ENCODE results near the gene LYPD4. TPM values are rescaled to one million over a fixed set of nuclear protein-coding genes. Genes with fewer than 3 reads are reported as not detected.

LYPD4 gene
- total RNA-seq, 1 experiment from 2014 or later: not detected

GRCh38 chr19:41848666-41849065, 4.2 kb upstream of the LYPD4 start:
- Histone ChIP-seq H3K27me3 (ENCODE audit: low read length) (peaks cover 27% of the 10 kb centered on the region), H3K4me2 (ENCODE audit: low read length) (no peak overlapping the region), H3K4me3 (ENCODE audit: low read length) (no peak overlapping the region), H3K9me2 (replicated peaks; ENCODE audit: low read length) (no peaks in the 10 kb centered on the region), H2AFZ (ENCODE audit: low read length) (no peak overlapping the region), H3K27ac (ENCODE audit: low read length) (no peak overlapping the region), H3F3A (ENCODE audit: low read length, unreplicated experiment) (no peaks in the 10 kb centered on the region), H3K79me2 (ENCODE audit: low read length) (no peaks in the 10 kb centered on the region), H3K9me3 (ENCODE audit: low read length) (no peaks in the 10 kb centered on the region), H3K36me3 (ENCODE audit: low read depth, low read length) (no peaks in the 10 kb centered on the region), H3K9ac (ENCODE audit: low read length) (no peak overlapping the region), H4K20me1 (ENCODE audit: low read length) (no peaks in the 10 kb centered on the region), H3K4me1 (ENCODE audit: insufficient read depth, low read length) (no peaks in the 10 kb centered on the region)
- TF ChIP-seq EZH2phosphoT487 (IDR thresholded peaks at IDR 0.05; ENCODE audit: borderline replicate concordance, low read length) (no peak), EZH2 (IDR thresholded peaks at IDR 0.05; ENCODE audit: low read length, unreplicated experiment) (no peak), CTCF (conservative IDR thresholded peaks at IDR 0.05; ENCODE audit: low read depth, low read length) (no peak)
- no TSS peak for BruUV-seq (replicated peaks)
- intact Hi-C loops (cut with micrococcal nuclease): no loop called here
- POLR2A ChIA-PET (ENCODE audit: unreplicated experiment): no interaction called here
- no peak for DNase-seq
- CTCF ChIA-PET: interaction anchor here (0.6 kb wide), 1 partner anchor 22 kb away, joined by 4 read pairs; no protein-coding TSS in a partner anchor
- ATAC-seq: no peak

DNA sequence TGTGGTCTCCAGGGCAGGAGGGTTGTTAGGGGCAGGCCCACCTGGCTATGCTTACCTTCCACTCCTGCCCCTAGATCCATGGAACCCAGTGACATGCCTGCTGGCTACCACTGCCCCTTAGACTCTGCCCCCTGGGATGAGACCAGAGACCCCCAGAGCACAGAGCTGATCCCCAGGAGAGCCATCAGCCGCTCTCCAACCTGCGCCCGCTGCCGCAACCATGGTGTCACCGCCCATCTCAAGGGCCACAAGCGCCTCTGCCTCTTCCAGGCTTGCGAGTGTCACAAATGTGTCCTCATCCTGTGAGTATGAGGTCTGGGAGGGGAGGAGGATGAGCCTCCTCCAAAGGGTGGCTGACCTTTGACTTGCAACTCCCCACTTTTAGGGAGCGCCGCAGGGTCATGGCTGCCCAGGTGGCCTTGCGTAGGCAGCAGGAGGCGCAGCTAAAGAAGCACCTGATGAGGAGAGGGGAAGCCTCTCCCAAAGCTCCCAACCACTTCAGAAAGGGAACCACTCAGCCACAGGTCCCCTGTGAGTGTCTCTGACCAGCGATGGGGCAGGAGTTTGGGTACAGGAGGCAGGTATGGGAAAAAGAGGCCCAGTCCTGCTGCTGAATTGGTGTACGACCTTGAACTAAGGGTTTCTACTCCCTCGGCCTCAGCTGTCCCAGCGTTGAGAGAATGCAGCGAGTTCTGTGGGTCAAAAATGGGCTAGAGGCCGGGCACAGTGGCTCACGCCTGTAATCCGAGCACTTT, 3.0 kb upstream of the LYPD4 start:
- Histone ChIP-seq H3K4me2 (ENCODE audit: low read length) (no peak overlapping the region), H2AFZ (ENCODE audit: low read length) (no peak overlapping the region), H3K79me2 (ENCODE audit: low read length) (no peaks in the 10 kb centered on the region), H3K27me3 (ENCODE audit: low read length) (peaks cover 16% of the 10 kb centered on the region), H3K4me1 (ENCODE audit: insufficient read depth, low read length) (no peaks in the 10 kb centered on the region), H3K4me3 (ENCODE audit: low read length) (no peak overlapping the region), H3F3A (ENCODE audit: low read length, unreplicated experiment) (no peaks in the 10 kb centered on the region), H3K9me3 (ENCODE audit: low read length) (no peaks in the 10 kb centered on the region), H4K20me1 (ENCODE audit: low read length) (no peaks in the 10 kb centered on the region), H3K9ac (ENCODE audit: low read length) (no peak overlapping the region), H3K27ac (ENCODE audit: low read length) (no peak overlapping the region), H3K9me2 (replicated peaks; ENCODE audit: low read length) (no peaks in the 10 kb centered on the region), H3K36me3 (ENCODE audit: low read depth, low read length) (no peaks in the 10 kb centered on the region)
- no TSS peak for BruUV-seq (replicated peaks)
- CTCF ChIA-PET: no interaction called here
- no peak for TF ChIP-seq EZH2 (IDR thresholded peaks at IDR 0.05; ENCODE audit: low read length, unreplicated experiment)
- no peak for TF ChIP-seq CTCF (conservative IDR thresholded peaks at IDR 0.05; ENCODE audit: low read depth, low read length)
- no peak for TF ChIP-seq EZH2phosphoT487 (IDR thresholded peaks at IDR 0.05; ENCODE audit: borderline replicate concordance, low read length)
- no peak for DNase-seq
- intact Hi-C loops (cut with micrococcal nuclease): no loop called here
- POLR2A ChIA-PET (ENCODE audit: unreplicated experiment): no interaction called here
- no peak for ATAC-seq

- Histone ChIP-seq H3K36me3 (ENCODE audit: low read depth, low read length) (no peaks in the 10 kb centered on the region), H3F3A (ENCODE audit: low read length, unreplicated experiment) (no peaks in the 10 kb centered on the region), H3K9ac (ENCODE audit: low read length) (no peak overlapping the region), H3K9me2 (replicated peaks; ENCODE audit: low read length) (no peaks in the 10 kb centered on the region), H3K27me3 (ENCODE audit: low read length) (no peaks in the 10 kb centered on the region), H3K79me2 (ENCODE audit: low read length) (no peaks in the 10 kb centered on the region), H3K4me1 (ENCODE audit: insufficient read depth, low read length) (no peaks in the 10 kb centered on the region), H3K9me3 (ENCODE audit: low read length) (no peaks in the 10 kb centered on the region), H3K4me3 (ENCODE audit: low read length) (no peak overlapping the region), H4K20me1 (ENCODE audit: low read length) (no peaks in the 10 kb centered on the region), H3K27ac (ENCODE audit: low read length) (no peak overlapping the region), H2AFZ (ENCODE audit: low read length) (no peak overlapping the region), H3K4me2 (ENCODE audit: low read length) (no peak overlapping the region)
- DNase-seq (no peak), ATAC-seq (no peak)
- no TSS peak for BruUV-seq (replicated peaks)
- no peak for TF ChIP-seq EZH2 (IDR thresholded peaks at IDR 0.05; ENCODE audit: low read length, unreplicated experiment)
- no peak for TF ChIP-seq EZH2phosphoT487 (IDR thresholded peaks at IDR 0.05; ENCODE audit: borderline replicate concordance, low read length)
- TF ChIP-seq CTCF (conservative IDR thresholded peaks at IDR 0.05; ENCODE audit: low read depth, low read length): no peak
- CTCF ChIA-PET: no interaction called here
- POLR2A ChIA-PET (ENCODE audit: unreplicated experiment): no interaction called here
- intact Hi-C loops (cut with micrococcal nuclease): no loop called here
Measured at GRCh38 chr19:41845051-41845590, 638 bp upstream of the LYPD4 start.
